GM10248 (cell line): Measurements from ENCODE around the gene GALNT9.

Experiments
- CTCF ChIA-PET: fragments of 300-600 bp; sonication (Branson Sonifier 250); formaldehyde crosslinking; extraction: SDS; loops from one replicate; lab custom pipeline; 2021; ENCODE audit warnings: antibody characterized with exemption; lab: Yijun Ruan, JAX
- POLR2A ChIA-PET: fragments of 350-650 bp; sonication (Branson Sonifier 250); formaldehyde crosslinking; extraction: SDS; loops from one replicate; lab custom pipeline; 2020; ENCODE audit warnings: antibody characterized with exemption; lab: Yijun Ruan, JAX
- DNase-seq: peaks from one replicate; pipeline ENCODE4 v3.0.0; 2012; ENCODE audit errors: extremely low spot score
- TF ChIP-seq, protein P1 (sequence below): IDR thresholded peaks from 2 replicates; pipeline ENCODE4 v1.5.1; 2012; ENCODE audit warnings: mild to moderate bottlenecking, low read depth; ENCODE audit errors: extremely low read depth, missing control alignments, control extremely low read depth

GALNT9 gene

DNA sequence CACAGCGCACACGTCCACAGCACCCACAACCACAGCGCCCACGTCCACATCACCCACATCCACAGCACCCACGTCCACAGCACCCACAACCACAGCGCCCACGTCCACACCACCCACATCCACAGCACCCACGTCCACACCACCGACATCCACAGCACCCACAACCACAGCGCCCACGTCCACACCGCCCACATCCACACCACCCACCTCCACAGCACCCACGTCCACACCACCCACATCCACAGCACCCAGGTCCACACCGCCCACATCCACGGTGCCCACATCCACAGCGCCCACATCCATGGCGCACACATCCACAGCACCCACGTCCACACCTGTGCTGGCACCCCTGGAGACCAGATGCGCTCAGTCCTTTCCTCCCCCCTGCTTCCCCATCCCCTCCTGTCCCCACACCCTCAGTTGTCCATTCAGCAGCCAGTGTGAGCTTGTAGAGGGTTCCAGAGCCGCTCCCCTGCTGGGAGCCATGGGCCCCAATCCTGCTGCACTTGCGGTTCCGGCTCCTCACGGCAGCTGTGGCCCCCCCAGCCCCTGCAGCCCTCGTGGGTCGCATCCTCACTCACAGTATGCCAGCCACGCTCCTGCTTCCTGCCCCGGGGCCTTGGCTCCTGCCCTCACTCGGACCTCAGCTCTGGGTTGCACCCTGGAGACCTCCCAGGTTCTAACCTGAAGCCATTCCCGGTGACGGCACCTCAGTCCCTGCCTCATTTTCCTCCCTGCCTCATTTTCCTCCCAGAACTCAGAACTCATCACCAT lies 37.8 kb downstream of the GALNT9 start:
- TF ChIP-seq, protein P1, sequence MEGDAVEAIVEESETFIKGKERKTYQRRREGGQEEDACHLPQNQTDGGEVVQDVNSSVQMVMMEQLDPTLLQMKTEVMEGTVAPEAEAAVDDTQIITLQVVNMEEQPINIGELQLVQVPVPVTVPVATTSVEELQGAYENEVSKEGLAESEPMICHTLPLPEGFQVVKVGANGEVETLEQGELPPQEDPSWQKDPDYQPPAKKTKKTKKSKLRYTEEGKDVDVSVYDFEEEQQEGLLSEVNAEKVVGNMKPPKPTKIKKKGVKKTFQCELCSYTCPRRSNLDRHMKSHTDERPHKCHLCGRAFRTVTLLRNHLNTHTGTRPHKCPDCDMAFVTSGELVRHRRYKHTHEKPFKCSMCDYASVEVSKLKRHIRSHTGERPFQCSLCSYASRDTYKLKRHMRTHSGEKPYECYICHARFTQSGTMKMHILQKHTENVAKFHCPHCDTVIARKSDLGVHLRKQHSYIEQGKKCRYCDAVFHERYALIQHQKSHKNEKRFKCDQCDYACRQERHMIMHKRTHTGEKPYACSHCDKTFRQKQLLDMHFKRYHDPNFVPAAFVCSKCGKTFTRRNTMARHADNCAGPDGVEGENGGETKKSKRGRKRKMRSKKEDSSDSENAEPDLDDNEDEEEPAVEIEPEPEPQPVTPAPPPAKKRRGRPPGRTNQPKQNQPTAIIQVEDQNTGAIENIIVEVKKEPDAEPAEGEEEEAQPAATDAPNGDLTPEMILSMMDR: no peak
- POLR2A ChIA-PET: no interaction called here
- no peak for DNase-seq
- CTCF ChIA-PET: interaction anchor here (1.9 kb wide), 1 partner anchor 16 kb away, joined by 4 read pairs; no protein-coding TSS in a partner anchor

DNA sequence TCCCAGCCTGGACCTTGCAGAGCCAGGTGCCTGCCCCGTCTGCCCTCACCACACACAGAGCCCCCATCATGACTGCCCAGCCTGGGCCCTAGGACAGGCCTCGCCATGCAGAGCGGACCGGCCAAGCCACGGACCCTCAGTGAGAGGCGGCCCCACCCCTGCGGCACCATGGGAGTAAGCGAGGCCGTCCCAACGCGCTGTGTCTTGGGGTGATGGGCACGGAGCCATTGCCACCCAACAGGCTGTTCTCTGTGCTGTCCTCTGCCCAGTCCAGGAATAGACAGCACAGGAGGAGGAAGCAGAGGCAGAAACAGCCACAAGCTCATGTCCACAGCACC lies 39.2 kb downstream of the GALNT9 start:
- ChIA-PET POLR2A (no interaction called here), CTCF (no interaction called here)
- no peak for DNase-seq
- TF ChIP-seq, protein P1: no peak

DNA sequence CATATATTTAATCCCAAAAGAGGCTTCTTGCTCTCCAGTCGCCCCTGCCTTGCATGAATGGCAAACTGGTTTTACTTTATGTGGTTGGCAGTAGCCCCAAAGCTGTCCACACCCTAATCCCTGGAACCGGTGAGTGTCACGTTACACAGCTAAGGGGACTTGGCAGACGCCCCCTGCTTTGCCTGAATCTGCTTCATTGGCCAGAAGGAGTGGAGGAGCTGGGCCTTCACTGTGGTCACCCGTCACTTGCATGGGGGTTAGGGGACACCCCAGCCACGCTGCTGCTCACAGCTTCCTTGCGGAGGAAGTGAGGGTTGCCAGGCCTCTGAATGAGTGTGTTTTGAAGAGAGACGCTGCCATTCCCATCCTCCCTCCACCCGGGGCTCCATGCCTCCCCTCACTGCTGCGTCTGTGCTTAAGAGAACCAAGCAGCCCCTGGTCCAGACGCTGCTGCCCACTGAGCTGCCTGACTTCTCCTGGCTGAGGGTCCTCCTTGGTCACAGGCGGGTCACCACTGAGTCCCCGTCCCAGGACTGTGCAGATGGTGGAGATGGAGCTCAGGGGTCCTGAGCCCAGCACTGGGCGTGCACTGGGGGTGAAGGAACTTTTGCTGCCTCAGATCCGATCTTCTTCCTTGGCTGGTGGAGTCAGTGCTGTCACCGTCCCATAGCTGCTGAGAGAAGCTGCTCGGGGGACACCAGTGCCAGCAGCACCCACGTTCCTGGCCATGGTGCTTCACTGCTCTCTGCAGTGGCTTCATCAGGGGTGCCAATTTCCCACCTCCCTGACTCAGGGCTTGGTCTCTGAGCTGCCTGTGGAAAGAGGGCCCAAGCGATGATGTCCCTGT lies 39.8 kb downstream of the GALNT9 start:
- ChIA-PET POLR2A (no interaction called here), CTCF (no interaction called here)
- no peak for DNase-seq
- TF ChIP-seq, protein P1: no peak

DNA sequence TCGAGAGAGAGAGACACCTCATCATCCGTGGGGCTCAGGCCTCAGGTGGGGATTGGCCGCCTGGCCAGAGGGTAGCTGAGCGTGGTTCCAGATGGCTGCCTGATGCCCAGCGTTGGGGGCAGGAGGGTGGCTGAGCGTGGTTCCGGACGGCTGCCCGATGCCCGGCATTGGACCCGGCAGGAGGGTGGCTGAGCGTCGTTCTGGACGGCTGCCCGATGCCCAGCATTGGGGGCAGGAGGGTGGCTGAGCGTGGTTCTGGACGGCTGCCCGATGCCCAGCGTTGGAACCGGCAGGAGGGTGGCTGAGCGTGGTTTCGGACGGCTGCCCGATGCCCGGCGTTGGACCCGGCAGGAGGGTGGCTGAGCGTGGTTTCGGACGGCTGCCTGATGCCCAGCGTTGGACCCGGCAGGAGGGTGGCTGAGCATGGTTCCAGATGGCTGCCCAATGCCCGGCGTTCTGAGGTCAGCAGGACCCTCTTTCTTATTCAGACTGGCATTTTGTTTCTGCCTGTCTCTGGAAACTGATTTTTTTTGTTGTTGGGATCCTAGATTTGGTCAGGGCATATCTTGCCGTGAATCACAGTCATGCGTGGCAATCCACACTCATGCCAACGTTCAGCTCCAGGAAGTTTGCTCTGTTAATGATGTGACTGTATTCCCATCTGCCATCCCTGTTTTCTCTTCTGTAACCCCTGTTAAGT lies 40.7 kb downstream of the GALNT9 start:
- TF ChIP-seq, protein P1: no peak
- ChIA-PET POLR2A (no interaction called here), CTCF (no interaction called here)
- no peak for DNase-seq

DNA sequence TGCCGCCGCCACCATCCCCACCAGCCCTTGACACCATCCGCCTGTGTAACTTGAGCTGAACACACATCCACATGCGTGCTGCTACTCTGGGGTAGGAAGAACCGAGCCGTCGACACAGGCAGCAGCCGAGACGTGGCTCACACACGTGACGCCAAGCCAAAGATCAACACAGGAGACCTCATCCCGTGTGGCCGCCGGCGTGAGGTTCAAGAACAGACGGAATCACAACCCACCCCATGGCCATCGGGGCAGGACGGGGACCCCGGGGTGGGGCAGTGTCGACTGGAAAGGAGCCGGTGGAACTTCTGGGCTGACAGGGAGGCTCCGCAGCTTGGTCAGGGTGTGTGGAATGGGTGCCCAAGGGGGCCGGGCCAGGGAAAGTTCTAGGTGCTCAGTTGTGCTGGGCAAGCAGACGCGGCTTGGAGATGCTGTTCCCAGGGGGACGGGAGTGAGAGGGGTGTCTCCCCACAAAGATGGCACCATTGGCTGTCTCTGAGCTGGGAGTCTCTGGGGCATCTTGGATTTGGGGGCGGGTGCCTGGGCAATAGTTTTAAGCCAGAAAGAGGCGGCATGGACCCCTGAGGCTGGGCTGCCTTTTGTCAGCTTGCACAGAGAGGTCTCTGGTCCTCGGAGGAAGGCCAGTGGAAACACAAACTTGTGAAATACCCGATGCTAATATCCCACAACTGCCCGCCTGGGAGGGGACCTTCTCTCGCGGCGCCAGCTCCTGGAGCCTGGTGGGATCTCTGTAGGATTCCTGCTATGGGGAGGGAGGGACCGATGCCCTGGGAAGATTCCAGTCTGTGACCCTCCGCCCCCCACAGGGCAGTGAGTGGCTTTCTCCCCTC lies 41.8 kb downstream of the GALNT9 start:
- TF ChIP-seq, protein P1: no peak
- DNase-seq: no peak
- ChIA-PET POLR2A (no interaction called here), CTCF (no interaction called here)
